IMR-90 (cell line): Measurements from ENCODE around the gene BTBD10. TPM values are rescaled to one million over a fixed set of nuclear protein-coding genes. Genes with fewer than 3 reads are reported as not detected.

Experiments
- ATAC-seq: fragments of 200-7000 bp; cut with Tn5 transposase; 2 replicates; pipeline ENCODE4 v1.9.1; 2020; ENCODE audit warnings: low read depth, mild to moderate bottlenecking, moderate library complexity
- BruUV-seq: library from RNA; stranded (reverse); fragments of 400-500 nt; replicated peaks from 2 replicates; lab custom pipeline; 2021; lab: Mats Ljungman, UMichigan
- CTCF ChIA-PET: fragments of 300-600 bp; formaldehyde crosslinking; extraction: SDS; loops from one replicate; lab custom pipeline; 2021; ENCODE audit warnings: antibody characterized with exemption; lab: Yijun Ruan, JAX
- POLR2A ChIA-PET: fragments of 300-600 bp; sonication (Branson Sonifier 250); formaldehyde crosslinking; loops from one replicate; lab custom pipeline; 2022; ENCODE audit warnings: antibody characterized with exemption; ENCODE audit not compliant: unreplicated experiment; lab: Charles Lee
- DNase-seq: peaks from one replicate; pipeline ENCODE4 v3.0.0; 2013
- H2AFZ ChIP-seq: replicated peaks from 2 replicates; pipeline ENCODE3; 2013; ENCODE audit warnings: low read length, mild to moderate bottlenecking; ENCODE audit not compliant: poor library complexity
- H2AK5ac ChIP-seq: 2 replicates; pipeline ENCODE4 v1.6.1; 2013; ENCODE audit warnings: low read depth, low read length, inconsistent platforms
- H2AK9ac ChIP-seq: replicated peaks from 2 replicates; pipeline ENCODE3; 2013; ENCODE audit warnings: mild to moderate bottlenecking, low read depth, low read length, moderate library complexity; ENCODE audit not compliant: poor library complexity
- H2BK120ac ChIP-seq: 2 replicates; pipeline ENCODE4 v1.6.1; 2013; ENCODE audit warnings: low read depth, low read length, inconsistent platforms
- H2BK15ac ChIP-seq: 3 replicates; pipeline ENCODE4 v1.6.1; 2013; ENCODE audit warnings: low read depth, low read length, inconsistent platforms
- H2BK20ac ChIP-seq: 2 replicates; pipeline ENCODE4 v1.6.1; 2013; ENCODE audit warnings: low read depth, mild to moderate bottlenecking, inconsistent platforms, low read length, moderate library complexity
- H2BK5ac ChIP-seq: 2 replicates; pipeline ENCODE4 v1.6.1; 2013; ENCODE audit warnings: mild to moderate bottlenecking, low read depth, low read length, inconsistent platforms; ENCODE audit not compliant: poor library complexity, severe bottlenecking
- H3K14ac ChIP-seq: replicated peaks from 2 replicates; pipeline ENCODE4 v1.6.1; 2013; ENCODE audit warnings: low read depth, low read length, inconsistent platforms
- H3K18ac ChIP-seq: 2 replicates; pipeline ENCODE4 v1.6.1; 2013; ENCODE audit warnings: low read depth, low read length, control low read depth
- H3K23ac ChIP-seq: 2 replicates; pipeline ENCODE4 v1.6.1; 2013; ENCODE audit warnings: low read depth, low read length, inconsistent platforms
- H3K27ac ChIP-seq: 2 replicates; pipeline ENCODE4 v1.5.1; 2013; ENCODE audit warnings: mild to moderate bottlenecking, control low read depth, low read length; ENCODE audit not compliant: insufficient read depth
- H3K27me3 ChIP-seq: 2 replicates; pipeline ENCODE4 v1.6.1; 2013; ENCODE audit warnings: low read length; ENCODE audit not compliant: control insufficient read depth, insufficient read depth
- H3K36me3 ChIP-seq: 2 replicates; pipeline ENCODE4 v1.6.1; 2013; ENCODE audit warnings: low read length, mixed read lengths; ENCODE audit not compliant: control insufficient read depth, insufficient read depth
- H3K4ac ChIP-seq: 2 replicates; pipeline ENCODE4 v1.6.1; 2013; ENCODE audit warnings: low read depth, low read length, inconsistent platforms
- H3K4me1 ChIP-seq: 2 replicates; pipeline ENCODE4 v1.6.1; 2013; ENCODE audit warnings: low read length, mixed read lengths; ENCODE audit not compliant: control insufficient read depth, insufficient read depth
- H3K4me2 ChIP-seq: 2 replicates; pipeline ENCODE4 v1.6.1; 2013; ENCODE audit warnings: low read depth, mild to moderate bottlenecking, control low read depth, low read length, moderate library complexity
- H3K4me3 ChIP-seq: 2 replicates; pipeline ENCODE4 v1.5.1; 2013; ENCODE audit warnings: low read depth, mild to moderate bottlenecking, control low read depth, low read length, moderate library complexity; ENCODE audit not compliant: insufficient read depth
- H3K56ac ChIP-seq: 2 replicates; pipeline ENCODE4 v1.6.1; 2013; ENCODE audit warnings: low read length, inconsistent platforms; ENCODE audit not compliant: insufficient read depth; ENCODE audit errors: extremely low read depth
- H3K79me1 ChIP-seq, 2 experiments: 2 replicates each; pipeline ENCODE4 v1.6.1; 2013; ENCODE audit warnings: low read length in 2 of 2, inconsistent platforms in 1 of 2, low read depth in 1 of 2
- H3K9ac ChIP-seq: 2 replicates; pipeline ENCODE4 v1.6.1; 2013; ENCODE audit warnings: low read depth, low read length, control low read depth
- H3K9me1 ChIP-seq: 2 replicates; pipeline ENCODE4 v1.6.1; 2013; ENCODE audit warnings: low read length, inconsistent platforms; ENCODE audit not compliant: insufficient read depth
- H3K9me3 ChIP-seq: 2 replicates; pipeline ENCODE4 v1.6.1; 2013; ENCODE audit warnings: low read length; ENCODE audit not compliant: control insufficient read depth, insufficient read depth
- H4K20me1 ChIP-seq: 2 replicates; pipeline ENCODE4 v1.6.1; 2013; ENCODE audit warnings: low read length, inconsistent platforms; ENCODE audit not compliant: insufficient read depth
- H4K5ac ChIP-seq: 2 replicates; pipeline ENCODE4 v1.6.1; 2013; ENCODE audit warnings: mild to moderate bottlenecking, low read depth, low read length, control low read depth
- H4K8ac ChIP-seq, 2 experiments: 2 replicates each; pipeline ENCODE4 v1.6.1; 2013; ENCODE audit warnings: low read depth in 2 of 2, low read length in 2 of 2, control low read depth in 1 of 2, inconsistent platforms in 1 of 2
- H4K91ac ChIP-seq: 2 replicates; pipeline ENCODE4 v1.6.1; 2013; ENCODE audit warnings: low read depth, low read length, inconsistent platforms; ENCODE audit not compliant: insufficient read depth
- MXI1 ChIP-seq: IDR thresholded peaks from 2 replicates; pipeline ENCODE4 v1.6.1; 2012; ENCODE audit warnings: low read depth, mild to moderate bottlenecking, low read length, moderate library complexity, borderline replicate concordance
- POLR2A ChIP-seq: IDR thresholded peaks from 2 replicates; pipeline ENCODE4 v1.6.1; 2012; ENCODE audit warnings: mild to moderate bottlenecking, low read depth, low read length
- RAD21 ChIP-seq: IDR thresholded peaks from 2 replicates; pipeline ENCODE4 v1.6.1; 2012; ENCODE audit warnings: low read length, improper control_type of control experiment
- RCOR1 ChIP-seq: IDR thresholded peaks from 2 replicates; pipeline ENCODE4 v1.6.1; 2012; ENCODE audit warnings: mild to moderate bottlenecking, low read length, improper control_type of control experiment; ENCODE audit not compliant: insufficient replicate concordance
- SMC3 ChIP-seq: fragments of 150-350 bp; IDR thresholded peaks from 2 replicates; pipeline ENCODE4 v1.6.1; 2016; ENCODE audit warnings: low read depth, mild to moderate bottlenecking, antibody characterized with exemption, low read length, moderate library complexity
- WGBS, 2 experiments: methylation state at CpG; one replicate each; pipeline versions ENCODE4 v1.1.5 to v1.1.7; 2013; ENCODE audit warnings: missing lambda C conversion rate in 2 of 2; ENCODE audit not compliant: insufficient read length in 1 of 2; ENCODE audit errors: extremely low coverage in 2 of 2; 5-methylcytosine and 5-hydroxymethylcytosine counted together
- dilution Hi-C: fragments of 300-500 bp; cut with HindIII; formaldehyde crosslinking; loops from one replicate; pipeline ENCODE4 v1.14.3; 2018; ENCODE audit warnings: low sequenced_read_pairs; ENCODE audit not compliant: unreplicated experiment
- in situ Hi-C: fragments of 300-500 bp; cut with MboI; formaldehyde crosslinking; loops from 3 replicates; pipeline ENCODE4 v1.14.3; 2019; ENCODE audit warnings: low sequenced_read_pairs, inconsistent platforms, mixed read lengths
- intact Hi-C: fragments of 100-400 bp; cut with micrococcal nuclease; formaldehyde crosslinking; loops from 2 replicates; pipeline ENCODE4 v1.10.0; 2022
- polyA plus RNA-seq, 3 experiments: library from polyadenylated mRNA; depleted of rRNA; stranded (reverse); fragments of >200 nt; gene quantifications; 2 replicates each; pipeline ENCODE4 v1.2.3, GENCODE V29; 2012; ENCODE audit warnings: low replicate concordance in 1 of 3
- total RNA-seq: library from RNA; depleted of rRNA; stranded (reverse); fragments of >200 nt; gene quantifications from 2 replicates; pipeline ENCODE4 v1.2.3, GENCODE V29; 2012

BTBD10 gene
- total and polyA plus RNA-seq, 2 of the 4 experiments (the other 2 are of a cell fraction): 32.5 to 59.9 TPM

DNA sequence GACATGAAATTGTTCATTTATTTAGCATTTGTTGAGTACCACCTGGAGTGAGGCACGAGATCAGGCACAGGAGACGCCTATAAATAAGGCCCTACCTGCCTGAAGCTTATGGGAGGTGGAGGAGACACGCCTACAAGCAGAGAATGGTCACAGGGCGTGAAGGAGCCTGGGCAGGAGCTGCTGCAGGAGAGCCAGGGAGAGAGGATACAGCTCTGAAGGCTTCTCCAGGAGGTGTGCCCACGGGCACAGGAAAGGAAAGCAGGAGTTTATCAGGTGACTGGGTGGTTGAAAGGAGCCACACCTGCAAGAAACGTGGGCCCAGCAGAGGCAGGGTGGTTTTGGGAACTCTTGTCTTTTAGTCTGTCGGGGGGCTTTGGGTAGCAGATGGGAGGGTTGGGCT is 115.1 kb downstream of the BTBD10 start:
- ChIA-PET POLR2A (no interaction called here), CTCF (no interaction called here)
- TF ChIP-seq SMC3 (no peak), MXI1 (no peak), RCOR1 (no peak), RAD21 (no peak), POLR2A (no peak)
- no peaks in the 10 kb centered on the region for H3K27me3 ChIP-seq
- intact Hi-C loops: no loop called here
- in situ Hi-C loops: loop anchor here (25.0 kb wide), 1 partner anchor 1036 kb away; no protein-coding TSS in a partner anchor
- peaks cover 2% of the 10 kb centered on the region; the same call in 1 of the 2 replicates for H3K4me1 ChIP-seq
- no peak overlapping the region for H3K56ac ChIP-seq
- no peak overlapping the region for H3K18ac ChIP-seq
- no peak overlapping the region for H2BK20ac ChIP-seq
- H3K9me3 ChIP-seq: no peaks in the 10 kb centered on the region
- no peak overlapping the region for H2AK5ac ChIP-seq
- H3K9ac ChIP-seq: no peak overlapping the region
- no TSS peak for BruUV-seq
- H2BK5ac ChIP-seq: no peak overlapping the region
- H3K79me1 ChIP-seq: peaks cover 4 to 34% of the 10 kb centered on the region in 2 experiments; a peak in 3 of 4 replicates
- H4K8ac ChIP-seq: no peak overlapping the region
- H2AK9ac ChIP-seq: no peak overlapping the region
- peaks cover 7% of the 10 kb centered on the region for H3K9me1 ChIP-seq
- no peak overlapping the region for H2BK15ac ChIP-seq
- no peak overlapping the region for H3K4ac ChIP-seq
- 86% methylated on average over 7 of the region's 7 CpGs; no CpG with 5 or more reads in 1 of the 2 experiments for WGBS, 2 experiments
- H3K4me3 ChIP-seq: no peak overlapping the region
- no peak overlapping the region for H2BK120ac ChIP-seq
- H3K14ac ChIP-seq: no peak overlapping the region
- no peaks in the 10 kb centered on the region; the same call in 1 of the 2 replicates for H4K20me1 ChIP-seq
- H4K5ac ChIP-seq: no peak overlapping the region
- H4K91ac ChIP-seq: no peak overlapping the region
- DNase-seq: no peak
- H3K27ac ChIP-seq: no peak overlapping the region
- no peak for ATAC-seq
- no peak overlapping the region for H2AFZ ChIP-seq
- no peak overlapping the region for H3K4me2 ChIP-seq
- no peak overlapping the region for H3K23ac ChIP-seq
- dilution Hi-C loops: no loop called here
- no peaks in the 10 kb centered on the region for H3K36me3 ChIP-seq
